IgD-negative memory B cell (primary cell): Measurements from ENCODE around the gene FOXF1. TPM values are rescaled to one million over a fixed set of nuclear protein-coding genes. Genes with fewer than 3 reads are reported as not detected.

Experiments
- H3K27ac Mint-ChIP-seq, 3 donors: one replicate each; pipeline ENCODE4 v1.8.0; 2020 to 2022; ENCODE audit warnings: mild to moderate bottlenecking in 3 of 3, mixed read lengths in 3 of 3, moderate library complexity in 1 of 3
- H3K27me3 Mint-ChIP-seq: one replicate; pipeline ENCODE4 v1.8.0; 2021; ENCODE audit warnings: mixed read lengths
- H3K36me3 Mint-ChIP-seq: one replicate; pipeline ENCODE4 v1.8.0; 2020; ENCODE audit warnings: mild to moderate bottlenecking, mixed read lengths
- H3K4me1 Mint-ChIP-seq, 3 donors: one replicate each; pipeline ENCODE4 v1.8.0; 2020 to 2022; ENCODE audit warnings: mixed read lengths in 3 of 3, mild to moderate bottlenecking in 1 of 3
- H3K4me3 Mint-ChIP-seq, 4 donors: one replicate each; pipeline ENCODE4 v1.8.0; 2020 to 2022; ENCODE audit warnings: mild to moderate bottlenecking in 4 of 4, mixed read lengths in 4 of 4, moderate library complexity in 3 of 4
- H3K9me3 Mint-ChIP-seq, 3 donors: one replicate each; pipeline ENCODE4 v1.8.0; 2020 to 2021; ENCODE audit warnings: mixed read lengths in 3 of 3, mild to moderate bottlenecking in 1 of 3
- polyA plus RNA-seq: library from polyadenylated mRNA; unstranded; fragments of 300-500 nt; fragmentation: Illumina TruSeq; gene quantifications from one replicate; pipeline ENCODE4 v1.2.3, GENCODE V29; 2021

The FOXF1 gene
- polyA plus RNA-seq, 1 donor from 2014 or later: not detected

DNA sequence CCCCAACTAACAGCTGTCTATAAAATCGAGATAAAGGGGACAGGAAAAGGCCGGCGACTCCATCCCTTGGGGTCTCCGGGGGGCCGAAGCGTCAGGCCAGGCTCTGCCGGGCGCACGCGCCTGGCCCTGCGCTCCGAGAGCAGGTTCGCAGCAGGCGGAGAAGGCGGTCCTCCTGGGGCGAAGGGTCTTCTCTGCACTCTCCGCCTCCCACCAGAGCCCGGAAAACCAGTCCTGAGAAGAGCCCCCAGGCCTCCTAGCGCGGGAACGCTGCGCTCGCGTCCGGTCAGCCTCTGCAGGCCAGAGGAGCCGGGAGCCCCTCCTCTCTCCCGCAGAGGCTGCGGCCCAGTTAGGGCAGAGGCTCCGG lies 5.1 kb downstream of the FOXF1 start:
- Mint-ChIP-seq H3K27me3 (peaks cover 66% of the 10 kb centered on the region), H3K27ac (peak overlapping the region in 2 of 3 donors; percentile 31 to 87), H3K4me3 (peak overlapping the region in 1 of 4 donors; percentile 55), H3K36me3 (no peaks in the 10 kb centered on the region), H3K4me1 (peaks cover 3% of the 10 kb centered on the region in 3 donors), H3K9me3 (no peaks in the 10 kb centered on the region)

DNA sequence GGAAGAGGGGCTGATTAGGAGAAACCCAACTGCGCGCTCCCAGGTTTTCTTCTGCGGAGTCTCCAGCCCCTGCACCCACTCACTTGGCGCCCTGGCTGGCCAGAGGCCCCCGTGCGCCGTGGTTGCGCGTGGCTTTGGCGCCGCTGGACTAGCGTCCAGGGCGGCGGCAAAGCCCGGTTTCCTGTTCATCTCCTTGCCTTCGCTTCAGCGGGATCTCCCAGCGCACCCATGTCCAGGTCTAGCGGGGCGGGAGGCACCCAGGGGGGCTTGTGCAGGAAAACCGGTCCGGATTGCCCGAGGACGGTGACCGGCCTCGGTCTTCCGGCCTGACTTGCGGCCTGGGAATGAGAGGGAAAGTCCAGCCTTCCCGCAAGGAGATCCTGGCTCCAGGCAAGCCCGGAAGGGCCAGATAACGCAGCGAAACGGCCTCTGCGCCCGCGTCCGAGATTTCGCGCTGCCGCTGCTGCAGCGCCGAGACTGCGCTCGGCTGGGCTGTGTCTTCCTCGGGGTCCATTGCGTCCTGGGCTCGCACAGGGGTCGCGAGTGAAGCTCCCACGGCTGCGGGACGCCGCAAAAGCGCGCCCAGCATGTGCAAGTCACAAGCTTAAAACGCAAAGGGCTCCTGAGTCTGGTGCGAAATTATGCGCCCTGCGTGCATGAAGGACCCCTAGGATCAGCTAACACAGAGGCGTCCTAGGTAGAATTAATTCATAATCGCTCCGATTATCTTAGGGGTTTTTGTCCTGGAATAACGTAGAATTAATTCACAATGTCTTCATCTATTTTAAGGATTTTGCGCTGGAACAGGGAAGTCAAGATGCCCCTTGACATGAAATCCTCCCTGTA lies 5.7 kb downstream of the FOXF1 start:
- H3K27ac Mint-ChIP-seq: peak overlapping the region in 1 of 3 donors; percentile 74

DNA sequence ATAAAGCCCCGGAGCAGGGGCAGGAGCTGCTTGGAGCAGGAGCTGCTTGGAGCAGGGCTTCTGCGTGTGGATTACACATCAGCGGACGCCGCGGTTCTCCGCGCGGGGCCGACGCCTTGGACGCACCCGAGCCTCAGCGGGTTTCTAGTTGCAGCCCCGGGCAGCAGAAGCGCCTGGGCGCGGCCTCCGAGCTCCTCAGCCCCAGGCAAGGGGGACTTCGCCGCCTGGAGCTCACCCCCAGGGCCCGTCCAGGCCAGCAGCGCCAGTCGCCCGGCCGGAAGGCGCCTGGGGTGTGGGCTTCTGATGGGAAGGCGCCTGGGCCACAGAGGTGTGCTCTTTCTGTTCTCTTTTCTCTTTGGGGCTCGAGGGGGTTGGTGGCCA lies 6.3 kb downstream of the FOXF1 start:
- H3K27ac Mint-ChIP-seq: no peak overlapping the region
- peaks cover 3% of the 10 kb centered on the region in 3 donors for H3K4me1 Mint-ChIP-seq
- no peaks in the 10 kb centered on the region for H3K9me3 Mint-ChIP-seq
- H3K4me3 Mint-ChIP-seq: no peak overlapping the region
- H3K27me3 Mint-ChIP-seq: peaks cover 60% of the 10 kb centered on the region
- H3K36me3 Mint-ChIP-seq: no peaks in the 10 kb centered on the region

More for the DNA sequence above, 5.7 kb downstream of the FOXF1 start:
- H3K4me1 Mint-ChIP-seq: peaks cover 3% of the 10 kb centered on the region in 3 donors
- H3K27me3 Mint-ChIP-seq: peaks cover 63% of the 10 kb centered on the region
- H3K4me3 Mint-ChIP-seq: no peak overlapping the region
- no peaks in the 10 kb centered on the region for H3K36me3 Mint-ChIP-seq
- no peaks in the 10 kb centered on the region for H3K9me3 Mint-ChIP-seq

DNA sequence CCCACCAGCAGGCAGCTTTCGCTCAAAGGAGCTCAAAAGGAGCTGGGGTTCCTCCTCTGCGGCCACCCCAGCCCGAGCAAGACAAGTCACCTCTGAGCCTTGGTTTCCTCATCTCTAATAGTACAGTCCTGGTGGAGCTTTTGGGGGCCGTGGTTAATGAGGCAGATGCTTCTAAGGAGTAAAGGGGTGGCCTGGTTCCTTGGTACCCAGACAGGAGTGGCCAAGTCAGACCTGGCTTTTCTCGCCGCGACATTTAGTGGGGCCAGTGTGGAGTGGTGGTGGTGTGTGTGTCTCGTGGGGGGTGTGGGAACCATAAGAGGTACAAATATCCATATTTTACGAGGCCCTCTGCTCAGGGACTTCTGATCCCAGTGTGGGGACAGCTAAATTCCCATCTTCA lies 6.7 kb downstream of the FOXF1 start:
- H3K27ac Mint-ChIP-seq: peak overlapping the region in 1 of 3 donors; percentile 59
- peaks cover 56% of the 10 kb centered on the region for H3K27me3 Mint-ChIP-seq
- H3K36me3 Mint-ChIP-seq: no peaks in the 10 kb centered on the region
- H3K4me1 Mint-ChIP-seq: peaks cover 2 to 3% (median 3%) of the 10 kb centered on the region in 3 donors
- H3K9me3 Mint-ChIP-seq: no peaks in the 10 kb centered on the region
- peak overlapping the region in 1 of 4 donors; percentile 4 for H3K4me3 Mint-ChIP-seq

DNA sequence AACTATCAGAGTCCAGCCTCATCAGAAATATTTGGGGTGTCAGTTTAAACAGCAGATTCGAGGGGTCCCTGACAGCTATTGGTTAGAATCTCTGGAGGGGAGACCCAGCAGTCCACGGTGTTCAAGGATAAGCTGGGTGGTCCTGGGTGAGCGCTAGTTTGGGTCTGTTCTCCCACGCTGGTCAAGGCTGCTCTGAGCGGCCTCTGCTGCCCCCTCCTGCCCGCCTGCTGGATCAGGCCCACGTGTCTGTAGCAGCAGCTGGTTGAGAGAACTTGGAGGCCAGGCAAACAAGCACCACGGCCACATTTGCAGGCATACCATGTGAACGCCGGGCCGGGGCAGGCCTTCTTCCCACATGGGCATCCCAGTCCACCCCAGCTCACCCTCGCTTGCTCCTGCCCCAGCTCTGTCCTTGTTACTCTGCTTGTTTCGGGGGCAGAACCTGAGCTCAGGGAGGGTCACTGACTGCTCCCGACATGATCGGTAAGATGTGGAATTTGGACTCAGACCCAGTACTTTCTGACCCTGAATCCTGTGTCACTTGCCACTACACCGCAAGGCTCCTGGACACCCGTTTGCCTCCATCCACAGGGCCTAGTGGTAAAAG lies 7.4 kb downstream of the FOXF1 start:
- H3K27ac Mint-ChIP-seq: peak overlapping the region in 1 of 3 donors; percentile 66
- H3K4me3 Mint-ChIP-seq: peak overlapping the region in 1 of 4 donors; percentile 39
- peaks cover 2 to 3% (median 3%) of the 10 kb centered on the region in 3 donors for H3K4me1 Mint-ChIP-seq
- peaks cover 54% of the 10 kb centered on the region for H3K27me3 Mint-ChIP-seq
- no peaks in the 10 kb centered on the region for H3K9me3 Mint-ChIP-seq
- H3K36me3 Mint-ChIP-seq: no peaks in the 10 kb centered on the region

DNA sequence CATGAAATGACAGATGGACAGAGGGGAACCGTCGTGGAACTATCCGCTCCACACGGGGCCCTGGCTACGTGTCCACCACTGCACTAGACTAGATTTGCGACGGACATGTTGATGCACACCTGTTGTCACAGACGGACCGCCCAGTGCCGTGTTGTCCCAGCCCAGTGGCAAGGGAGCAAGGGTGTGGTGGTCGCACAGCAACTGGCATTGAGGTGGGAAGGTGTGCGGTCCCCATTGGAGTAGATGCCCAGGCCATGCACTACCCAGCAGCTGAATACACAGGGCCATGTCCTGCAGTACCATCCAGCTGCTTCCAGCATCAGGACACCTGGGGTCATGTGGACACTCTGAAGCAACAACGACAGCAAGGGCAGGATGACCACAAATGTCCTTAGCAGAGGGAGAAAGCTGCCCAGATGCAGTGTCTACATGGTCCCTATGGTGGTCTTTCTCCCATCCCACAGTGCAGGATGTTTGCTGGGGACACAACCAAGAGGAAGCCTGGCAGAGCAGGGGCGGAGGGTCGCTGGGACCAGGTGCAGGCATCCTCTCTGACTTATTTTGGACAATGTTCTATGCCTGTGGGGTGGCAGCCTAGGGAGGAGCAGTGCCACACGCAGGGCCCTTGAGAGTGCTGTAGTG lies 8.8 kb downstream of the FOXF1 start:
- H3K9me3 Mint-ChIP-seq: no peaks in the 10 kb centered on the region
- H3K27me3 Mint-ChIP-seq: peaks cover 46% of the 10 kb centered on the region
- H3K4me3 Mint-ChIP-seq: no peak overlapping the region
- peaks cover 2 to 3% (median 2%) of the 10 kb centered on the region in 3 donors for H3K4me1 Mint-ChIP-seq
- peak overlapping the region in 1 of 3 donors; percentile 67 for H3K27ac Mint-ChIP-seq
- H3K36me3 Mint-ChIP-seq: no peaks in the 10 kb centered on the region

DNA sequence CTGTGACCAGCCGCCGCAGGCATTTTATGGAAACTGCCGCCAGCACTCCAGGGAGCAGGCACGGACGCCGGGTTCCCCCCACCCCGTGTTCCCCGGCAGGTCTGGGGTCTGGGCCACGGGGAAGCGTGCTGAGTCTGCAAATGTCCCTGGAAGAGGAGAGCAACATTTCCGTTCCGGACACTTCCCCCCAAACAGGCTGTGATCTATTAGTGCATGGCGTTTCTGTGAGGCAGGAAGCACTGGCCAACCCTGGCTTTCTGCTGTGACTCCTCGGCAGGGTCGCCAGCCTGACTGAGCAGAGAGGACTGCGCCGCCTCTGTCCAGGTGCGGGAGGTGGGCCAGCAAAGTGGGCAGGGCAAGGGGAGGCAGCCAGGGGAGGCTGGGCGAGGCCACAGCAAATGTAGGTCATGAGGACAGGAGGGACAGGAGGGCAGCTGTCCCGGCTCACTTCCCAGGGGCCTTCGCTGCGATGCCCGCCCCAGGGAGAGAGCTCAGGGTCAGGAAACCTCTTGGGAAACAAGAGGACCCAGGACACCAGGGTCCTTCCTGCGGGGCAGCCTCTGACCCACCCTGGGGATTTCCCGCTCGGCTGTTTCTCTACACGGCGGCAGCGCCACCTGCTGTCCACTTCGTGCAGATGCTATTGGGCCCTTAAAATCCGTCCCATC lies 9.5 kb downstream of the FOXF1 start:
- Mint-ChIP-seq H3K9me3 (no peaks in the 10 kb centered on the region), H3K27ac (peak overlapping the region in 2 of 3 donors; percentile 39 to 42), H3K4me1 (peaks cover 2 to 3% (median 2%) of the 10 kb centered on the region in 3 donors), H3K36me3 (no peaks in the 10 kb centered on the region), H3K27me3 (peaks cover 42% of the 10 kb centered on the region), H3K4me3 (peak overlapping the region in 2 of 4 donors; percentile 28 to 66)

DNA sequence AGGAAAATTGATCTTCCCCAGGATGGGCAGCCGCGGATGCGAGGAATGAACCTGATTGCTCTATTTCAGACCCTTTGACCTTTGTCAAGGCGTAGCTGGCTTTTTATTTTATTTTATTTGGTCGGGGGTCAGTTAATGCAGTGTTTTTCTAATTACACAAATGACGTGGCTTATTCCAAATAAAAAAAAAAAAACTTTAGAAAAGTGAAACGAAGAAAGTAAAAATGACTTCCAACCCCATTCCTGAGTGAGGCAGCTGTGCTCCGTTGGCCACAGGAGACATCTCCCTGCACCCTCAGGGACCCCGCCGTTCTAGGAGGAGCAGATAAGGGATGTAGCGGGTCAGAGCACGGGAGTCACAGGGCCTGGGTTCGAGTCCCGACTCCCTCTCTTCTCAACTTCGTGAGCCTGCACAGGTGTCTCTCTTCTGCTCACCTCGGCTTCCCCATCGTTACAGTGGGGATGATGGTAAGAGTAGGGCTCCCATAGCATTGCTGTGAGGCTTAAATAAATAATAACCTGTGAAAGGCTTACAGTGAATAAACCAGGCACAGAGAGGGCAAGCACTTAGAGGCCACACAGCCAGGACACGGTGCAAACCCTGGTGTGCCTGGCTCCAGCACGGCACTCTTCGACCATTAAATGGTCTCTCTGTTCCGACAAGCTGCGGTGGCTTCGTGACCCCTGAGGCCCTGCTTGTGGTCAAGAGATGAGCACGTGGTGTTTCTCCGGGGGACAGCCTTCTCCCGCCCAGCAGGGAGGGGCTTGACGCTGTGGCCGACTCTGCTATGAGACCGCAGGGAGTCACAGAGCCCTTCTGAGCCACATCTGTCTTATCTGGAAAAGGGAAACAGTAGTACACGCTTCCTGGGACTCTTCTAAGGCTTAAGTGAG lies 10.2 kb downstream of the FOXF1 start:
- Mint-ChIP-seq H3K4me3 (peak overlapping the region in 1 of 4 donors; percentile 28), H3K4me1 (peaks cover 2 to 3% (median 2%) of the 10 kb centered on the region in 3 donors), H3K36me3 (no peaks in the 10 kb centered on the region), H3K27me3 (peaks cover 38% of the 10 kb centered on the region), H3K27ac (peak overlapping the region in 1 of 3 donors; percentile 39), H3K9me3 (no peaks in the 10 kb centered on the region)

DNA sequence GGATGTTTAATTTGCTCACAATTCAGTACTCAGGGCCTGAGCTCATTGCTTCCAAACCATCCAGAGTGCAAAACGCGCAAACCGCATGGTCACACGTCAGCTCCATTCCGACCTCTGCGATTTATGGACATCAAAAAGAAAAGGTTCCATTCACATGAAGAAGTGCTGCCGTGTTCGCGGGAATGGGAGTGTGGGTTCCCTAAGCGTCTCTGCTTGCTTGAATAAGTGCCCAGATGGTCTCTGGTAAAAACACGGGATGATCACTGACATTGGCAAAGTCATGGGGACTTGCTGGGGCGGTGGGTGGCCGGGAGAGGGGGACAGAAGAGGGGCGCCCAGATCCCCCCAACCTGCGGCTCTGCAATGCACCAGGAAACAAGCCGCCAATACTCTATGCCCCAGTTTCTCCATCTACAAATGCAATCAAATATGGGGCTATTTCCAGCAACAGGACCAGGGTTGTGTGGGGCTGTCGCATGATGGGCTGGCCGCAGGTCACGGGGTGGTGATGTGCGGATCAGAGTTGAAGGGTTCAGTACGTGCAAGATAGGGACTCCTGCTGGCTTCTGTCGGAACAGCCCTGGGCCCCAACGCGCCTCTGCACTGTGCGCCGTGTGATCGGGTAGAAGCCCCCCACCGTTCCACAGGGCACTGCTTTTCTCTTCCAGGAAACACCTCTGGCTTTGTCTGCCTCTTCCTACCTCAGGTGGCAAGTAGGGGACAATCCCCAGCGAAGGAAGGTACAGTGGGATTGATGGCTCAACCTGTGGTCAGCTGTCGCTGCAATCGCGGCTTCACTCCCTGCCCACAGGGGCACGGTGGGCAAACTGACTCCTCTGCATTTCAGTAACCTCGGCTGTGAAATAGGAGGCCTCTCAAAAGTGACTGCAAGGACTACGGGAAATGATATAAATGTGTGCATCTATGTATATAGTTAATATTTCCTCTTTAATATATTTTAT lies 11.2 kb downstream of the FOXF1 start:
- Mint-ChIP-seq H3K27ac (no peak overlapping the region), H3K9me3 (peaks cover 0 to 2% (median 0%) of the 10 kb centered on the region in 3 donors), H3K4me3 (no peak overlapping the region), H3K36me3 (peaks cover 2% of the 10 kb centered on the region), H3K4me1 (peaks cover 2 to 3% (median 2%) of the 10 kb centered on the region in 3 donors), H3K27me3 (peaks cover 35% of the 10 kb centered on the region)

DNA sequence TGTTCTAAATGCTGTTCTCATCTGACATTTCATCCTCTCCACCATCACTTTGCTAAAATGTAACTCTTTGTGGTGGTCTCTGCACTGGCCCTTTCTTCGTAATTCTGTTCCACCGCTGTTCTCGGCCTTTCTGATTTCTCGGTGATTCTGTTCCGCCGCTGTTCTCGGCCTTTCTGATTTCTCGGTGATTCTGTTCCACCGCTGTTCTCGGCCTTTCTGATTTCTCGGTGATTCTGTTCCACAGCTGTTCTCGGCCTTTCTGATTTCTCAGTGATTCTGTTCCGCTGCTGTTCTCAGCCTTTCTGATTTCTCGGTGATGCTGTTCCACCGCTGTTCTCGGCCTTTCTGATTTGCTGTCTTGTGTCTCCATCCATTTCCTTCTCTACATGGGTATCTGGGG lies 12.3 kb downstream of the FOXF1 start:
- no peak overlapping the region for H3K4me3 Mint-ChIP-seq
- H3K4me1 Mint-ChIP-seq: peaks cover 2 to 3% (median 2%) of the 10 kb centered on the region in 3 donors
- H3K27ac Mint-ChIP-seq: peak overlapping the region in 1 of 3 donors; percentile 43

DNA sequence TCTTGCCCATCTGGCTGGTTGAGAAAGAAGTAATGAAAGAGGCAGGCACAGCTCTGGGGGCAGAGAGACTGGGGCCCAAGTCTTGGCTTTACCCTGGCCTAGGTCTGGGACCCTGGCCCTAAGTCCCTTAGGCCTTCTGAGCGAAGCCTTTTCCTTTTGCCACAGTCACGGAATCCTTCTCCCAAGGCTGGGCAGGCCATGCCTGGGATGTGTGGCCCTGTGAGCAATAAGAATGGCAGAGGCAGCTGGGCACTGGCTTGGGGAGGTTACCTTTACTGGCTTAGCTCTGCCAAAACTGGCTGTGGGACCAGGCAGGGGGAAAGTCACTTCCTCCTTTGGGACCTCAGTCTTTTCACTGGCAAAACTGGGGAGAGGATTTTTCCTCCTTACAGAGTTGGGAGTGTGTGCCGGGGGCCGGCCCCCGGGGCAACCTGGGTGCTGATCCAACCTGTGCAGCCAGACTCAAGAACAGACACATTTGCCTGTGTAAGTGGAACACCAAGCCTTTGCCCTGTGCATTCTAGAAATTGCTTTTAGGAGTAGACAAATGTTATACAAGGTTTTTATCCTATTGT lies 12.9 kb downstream of the FOXF1 start:
- H3K4me3 Mint-ChIP-seq: no peak overlapping the region
- peaks cover 20% of the 10 kb centered on the region for H3K27me3 Mint-ChIP-seq
- H3K36me3 Mint-ChIP-seq: peaks cover 3% of the 10 kb centered on the region
- peaks cover 2 to 3% (median 2%) of the 10 kb centered on the region in 3 donors for H3K4me1 Mint-ChIP-seq
- H3K27ac Mint-ChIP-seq: no peak overlapping the region
- peaks cover 0 to 2% (median 0%) of the 10 kb centered on the region in 3 donors for H3K9me3 Mint-ChIP-seq

More for the DNA sequence above, 12.3 kb downstream of the FOXF1 start:
- Mint-ChIP-seq H3K36me3 (peaks cover 3% of the 10 kb centered on the region), H3K9me3 (peaks cover 0 to 2% (median 0%) of the 10 kb centered on the region in 3 donors), H3K27me3 (peaks cover 26% of the 10 kb centered on the region)

DNA sequence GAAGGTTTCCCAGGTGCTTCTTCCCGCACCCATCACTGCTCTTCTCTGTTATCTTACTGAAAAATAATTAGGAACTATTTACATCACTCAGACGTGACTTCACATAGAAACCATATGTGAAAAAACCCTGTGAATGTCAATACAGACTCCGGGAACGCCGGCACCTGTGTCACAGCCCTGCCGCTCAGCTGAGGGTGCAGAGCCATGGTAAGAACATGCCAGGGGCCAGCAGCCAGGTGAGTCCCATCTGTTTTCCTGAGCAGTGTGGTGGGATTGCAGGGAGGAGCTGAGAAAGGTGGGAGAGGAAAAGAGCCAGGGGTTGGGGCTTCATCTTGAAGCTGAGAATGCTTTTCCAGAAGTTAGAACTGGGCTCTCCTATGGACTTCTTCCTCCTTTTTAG lies 13.7 kb downstream of the FOXF1 start:
- Mint-ChIP-seq H3K9me3 (peaks cover 0 to 2% (median 0%) of the 10 kb centered on the region in 3 donors), H3K27me3 (peaks cover 13% of the 10 kb centered on the region), H3K4me3 (no peak overlapping the region), H3K36me3 (peaks cover 3% of the 10 kb centered on the region), H3K4me1 (peaks cover 2 to 3% (median 2%) of the 10 kb centered on the region in 3 donors), H3K27ac (no peak overlapping the region)

DNA sequence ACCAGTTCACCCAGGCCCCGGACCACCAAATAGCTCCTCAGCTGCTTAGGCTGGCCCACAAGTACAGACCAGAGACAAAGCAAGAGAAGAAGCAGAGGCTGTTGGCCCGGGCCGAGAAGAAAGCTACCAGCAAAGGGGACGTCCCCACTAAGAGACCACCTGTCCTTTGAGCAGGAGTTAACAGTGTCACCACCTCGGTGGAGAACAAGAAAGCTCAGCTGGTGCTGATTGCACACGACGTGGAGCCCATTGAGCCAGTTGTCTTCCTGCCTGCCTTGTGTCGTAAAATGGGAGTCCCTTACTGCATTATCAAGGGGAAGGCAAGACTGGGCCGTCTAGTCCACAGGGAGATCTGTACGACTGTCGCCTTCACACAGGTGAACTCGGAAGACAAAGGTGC lies 15.4 kb downstream of the FOXF1 start:
- Mint-ChIP-seq H3K4me3 (no peak overlapping the region), H3K36me3 (peaks cover 3% of the 10 kb centered on the region), H3K9me3 (peaks cover 0 to 2% (median 0%) of the 10 kb centered on the region in 3 donors), H3K27ac (no peak overlapping the region), H3K4me1 (no peaks in the 10 kb centered on the region), H3K27me3 (peaks cover 3% of the 10 kb centered on the region)
